K562 (cell line): ENCODE data around the gene PPM1N. TPM values are rescaled to one million over a fixed set of nuclear protein-coding genes. Genes with fewer than 3 reads are reported as not detected.

Experiments
- BRF1 ChIP-seq: IDR thresholded peaks from 3 replicates; pipeline ENCODE4 v1.6.1; 2011; ENCODE audit warnings: borderline replicate concordance, mild to moderate bottlenecking; ENCODE audit not compliant: insufficient read length; ENCODE audit errors: extremely low read depth
- CBX1 ChIP-seq: sonication (generic); IDR thresholded peaks from 2 replicates; pipeline ENCODE4 v1.6.1; 2016; ENCODE audit warnings: antibody characterized with exemption, low read depth, mild to moderate bottlenecking
- CEBPG ChIP-seq, 3 experiments: fragments of 200-800 bp in 1 of 3; sonication (Bioruptor generic) in 1 of 3; sonication (generic) in 1 of 3; formaldehyde crosslinking in 1 of 3; IDR thresholded peaks in 2 of 3; conservative IDR thresholded peaks in 1 of 3; 2 replicates each; pipeline versions ENCODE4 v1.6.1 to v1.8.0; 2016 to 2022; ENCODE audit warnings: missing compliant biosample characterization in 2 of 3, missing genetic modification characterization in 2 of 3, mild to moderate bottlenecking in 1 of 3, missing genetic modification reagents in 1 of 3
- ETV1 ChIP-seq: fragments of 450-650 bp; conservative IDR thresholded peaks from 2 replicates; pipeline ENCODE4 v1.6.1; 2016; ENCODE audit warnings: missing genetic modification characterization, control low read depth, low read depth, missing compliant biosample characterization
- GATAD2A ChIP-seq: fragments of 450-650 bp; IDR thresholded peaks from 2 replicates; pipeline ENCODE4 v1.6.1; 2017
- HCFC1 ChIP-seq: IDR thresholded peaks from 2 replicates; pipeline ENCODE4 v1.6.1; 2012; ENCODE audit warnings: low read depth, low read length, improper control_type of control experiment
- JUN ChIP-seq, 2 experiments: sonication (generic) in 1 of 2; formaldehyde crosslinking in 1 of 2; IDR thresholded peaks; 2 replicates each; pipeline versions ENCODE4 v1.6.1 to v1.8.0; 2012 to 2022; ENCODE audit warnings: borderline replicate concordance in 2 of 2, mild to moderate bottlenecking in 2 of 2, improper control_type of control experiment in 1 of 2, low read depth in 1 of 2, low read length in 1 of 2, missing genetic modification reagents in 1 of 2
- KDM2B ChIP-seq: fragments of 250-450 bp; sonication (Bioruptor Pico); IDR thresholded peaks from 2 replicates; pipeline ENCODE4 v1.8.0; 2021; ENCODE audit warnings: mild to moderate bottlenecking, moderate library complexity
- MTF1 ChIP-seq: fragments of 250-450 bp; sonication (Bioruptor Pico); IDR thresholded peaks from 2 replicates; pipeline ENCODE4 v1.9.0; 2021; ENCODE audit warnings: moderate library complexity, mild to moderate bottlenecking, inconsistent platforms, borderline replicate concordance
- POLR2G ChIP-seq: fragments of 200-400 bp; formaldehyde crosslinking; IDR thresholded peaks from 2 replicates; pipeline ENCODE4 v1.6.1; 2017; ENCODE audit warnings: low read depth, mild to moderate bottlenecking, antibody characterized with exemption, low read length, moderate library complexity
- RBFOX2 ChIP-seq: fragments of 200-400 bp; formaldehyde crosslinking; IDR thresholded peaks from 2 replicates; pipeline ENCODE4 v1.6.1; 2017; ENCODE audit warnings: low read depth, mild to moderate bottlenecking, low read length, moderate library complexity
- RBM15 ChIP-seq: fragments of 200-400 bp; formaldehyde crosslinking; IDR thresholded peaks from 2 replicates; pipeline ENCODE4 v1.6.1; 2018; ENCODE audit warnings: mild to moderate bottlenecking, low read length, moderate library complexity; ENCODE audit not compliant: insufficient read depth
- TARDBP ChIP-seq: fragments of 450-650 bp; IDR thresholded peaks from 2 replicates; pipeline ENCODE4 v1.6.1; 2016
- TBP ChIP-seq: optimal IDR thresholded peaks from 2 replicates; pipeline ENCODE3; 2011; ENCODE audit warnings: low read depth, low read length, improper control_type of control experiment
- TRIM28 ChIP-seq: fragments of 450-650 bp; IDR thresholded peaks from 2 replicates; pipeline ENCODE4 v1.6.1; 2017
- ZNF143 ChIP-seq: sonication (generic); formaldehyde crosslinking; IDR thresholded peaks from 2 replicates; pipeline ENCODE4 v1.9.0; 2022; ENCODE audit warnings: mild to moderate bottlenecking, missing genetic modification reagents
- ZNF263 ChIP-seq: sonication (generic); formaldehyde crosslinking; IDR thresholded peaks from 2 replicates; pipeline ENCODE4 v1.8.0; 2022; ENCODE audit warnings: mild to moderate bottlenecking, missing genetic modification reagents, borderline replicate concordance
- ZNF384 ChIP-seq: IDR thresholded peaks from 2 replicates; pipeline ENCODE4 v1.6.1; 2012; ENCODE audit warnings: low read depth, low read length, improper control_type of control experiment
- ZNF436 ChIP-seq: fragments of 250-450, 450-650 bp; sonication (Bioruptor Pico); formaldehyde crosslinking; IDR thresholded peaks from 2 replicates; pipeline ENCODE4 v1.7.0; 2020; ENCODE audit warnings: mild to moderate bottlenecking
- polyA plus RNA-seq, 8 experiments: library from polyadenylated mRNA; depleted of rRNA in 4 of 8; stranded (reverse) in 5 of 8; unstranded in 3 of 8; fragments of >200 nt; fragmentation: Nextera tagmentation in 2 of 8; fragmentation: Illumina TruSeq in 1 of 8; extraction: Ambion mirVana in 2 of 8; extraction: Trizol in 1 of 8; gene quantifications; 2 replicates each; pipeline versions ENCODE4 v1.2.1 to v1.2.3, GENCODE V29; 2011 to 2014; ENCODE audit warnings: inconsistent platforms in 1 of 8, missing spikeins in 1 of 8
- total RNA-seq, 7 experiments: library from RNA; depleted of rRNA in 6 of 7; stranded (reverse); fragments of >200 nt in 6 of 7; fragmentation: Illumina TruSeq in 2 of 7; extraction: Trizol in 2 of 7; gene quantifications; 2 replicates each; pipeline versions ENCODE4 v1.2.1 to v1.2.3, GENCODE V29; 2011 to 2021; ENCODE audit warnings: low replicate concordance in 1 of 7
- TF ChIP-seq, protein P1 (sequence below): fragments of 450-650 bp; formaldehyde crosslinking; IDR thresholded peaks from 2 replicates; pipeline ENCODE4 v1.4.0; 2020; ENCODE audit warnings: mild to moderate bottlenecking, moderate library complexity
- TF ChIP-seq, protein P2 (sequence below): fragments of 450-650 bp; IDR thresholded peaks from 2 replicates; pipeline ENCODE4 v1.7.1; 2018; ENCODE audit warnings: mild to moderate bottlenecking, low read depth; ENCODE audit not compliant: partially characterized antibody
- TF ChIP-seq, protein P3 (sequence below): fragments of 450-650 bp; IDR thresholded peaks from 2 replicates; pipeline ENCODE4 v1.6.1; 2016; ENCODE audit warnings: low read depth, mild to moderate bottlenecking, moderate library complexity

Gene PPM1N
- total and polyA plus RNA-seq, 9 of the 15 experiments (the other 6 are each of a cell fraction or from before 2014, with no cell fraction given) = 4.5 to 15.6 (median 8.7) TPM

DNA sequence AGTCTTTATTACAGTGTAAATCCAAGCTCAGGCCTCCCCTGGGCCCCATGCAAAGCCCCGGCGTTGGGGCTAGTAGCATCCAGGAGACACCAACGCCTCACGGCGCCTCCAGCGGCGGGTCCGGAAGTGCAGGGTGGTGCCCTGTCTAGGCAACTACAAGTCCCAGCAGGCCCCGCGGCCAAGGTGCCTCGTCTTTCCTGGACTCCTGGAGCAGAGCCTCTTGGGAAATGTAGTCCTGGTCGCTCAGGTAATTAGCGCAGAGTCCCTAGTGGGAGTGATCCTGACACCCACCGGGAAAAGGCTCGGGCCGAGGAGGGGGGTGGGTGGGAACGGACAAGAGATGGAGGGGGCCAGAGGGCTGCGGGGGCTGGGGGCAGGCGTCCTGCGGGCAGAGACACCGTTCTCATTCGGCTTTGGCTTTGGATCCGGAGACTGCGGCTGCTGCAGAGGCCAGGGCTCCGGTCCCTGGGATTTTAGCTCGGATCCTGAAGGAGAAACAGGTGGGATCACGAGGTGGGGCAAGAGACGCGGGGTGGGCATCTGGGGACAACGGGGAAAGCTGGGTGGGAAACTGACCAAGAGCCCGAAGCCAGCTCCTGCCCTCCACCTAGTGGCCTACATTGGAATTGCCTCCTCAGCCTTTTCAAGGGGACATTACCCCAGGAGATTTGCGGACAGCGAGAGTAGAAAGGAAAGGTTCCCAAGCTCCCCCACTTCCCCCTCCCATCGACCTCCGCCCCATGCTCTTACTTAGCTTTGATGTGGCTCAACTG lies 12.8 kb upstream of the PPM1N start (continued):
- TF ChIP-seq CBX1 = peak; percentile 76; the same call in 1 of the 2 replicates
- TF ChIP-seq, protein P1, sequence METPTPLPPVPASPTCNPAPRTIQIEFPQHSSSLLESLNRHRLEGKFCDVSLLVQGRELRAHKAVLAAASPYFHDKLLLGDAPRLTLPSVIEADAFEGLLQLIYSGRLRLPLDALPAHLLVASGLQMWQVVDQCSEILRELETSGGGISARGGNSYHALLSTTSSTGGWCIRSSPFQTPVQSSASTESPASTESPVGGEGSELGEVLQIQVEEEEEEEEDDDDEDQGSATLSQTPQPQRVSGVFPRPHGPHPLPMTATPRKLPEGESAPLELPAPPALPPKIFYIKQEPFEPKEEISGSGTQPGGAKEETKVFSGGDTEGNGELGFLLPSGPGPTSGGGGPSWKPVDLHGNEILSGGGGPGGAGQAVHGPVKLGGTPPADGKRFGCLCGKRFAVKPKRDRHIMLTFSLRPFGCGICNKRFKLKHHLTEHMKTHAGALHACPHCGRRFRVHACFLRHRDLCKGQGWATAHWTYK (CRISPR knock-in tag) = no peak
- TF ChIP-seq JUN (IDR thresholded peaks at IDR 0.05; ENCODE audit: borderline replicate concordance, low read depth, low read length) = peak; percentile 36; the same call in 1 of the 2 replicates
- no peak for TF ChIP-seq JUN (CRISPR knock-in tag; IDR thresholded peaks at IDR 0.05; ENCODE audit: borderline replicate concordance)
- TF ChIP-seq, protein P2, sequence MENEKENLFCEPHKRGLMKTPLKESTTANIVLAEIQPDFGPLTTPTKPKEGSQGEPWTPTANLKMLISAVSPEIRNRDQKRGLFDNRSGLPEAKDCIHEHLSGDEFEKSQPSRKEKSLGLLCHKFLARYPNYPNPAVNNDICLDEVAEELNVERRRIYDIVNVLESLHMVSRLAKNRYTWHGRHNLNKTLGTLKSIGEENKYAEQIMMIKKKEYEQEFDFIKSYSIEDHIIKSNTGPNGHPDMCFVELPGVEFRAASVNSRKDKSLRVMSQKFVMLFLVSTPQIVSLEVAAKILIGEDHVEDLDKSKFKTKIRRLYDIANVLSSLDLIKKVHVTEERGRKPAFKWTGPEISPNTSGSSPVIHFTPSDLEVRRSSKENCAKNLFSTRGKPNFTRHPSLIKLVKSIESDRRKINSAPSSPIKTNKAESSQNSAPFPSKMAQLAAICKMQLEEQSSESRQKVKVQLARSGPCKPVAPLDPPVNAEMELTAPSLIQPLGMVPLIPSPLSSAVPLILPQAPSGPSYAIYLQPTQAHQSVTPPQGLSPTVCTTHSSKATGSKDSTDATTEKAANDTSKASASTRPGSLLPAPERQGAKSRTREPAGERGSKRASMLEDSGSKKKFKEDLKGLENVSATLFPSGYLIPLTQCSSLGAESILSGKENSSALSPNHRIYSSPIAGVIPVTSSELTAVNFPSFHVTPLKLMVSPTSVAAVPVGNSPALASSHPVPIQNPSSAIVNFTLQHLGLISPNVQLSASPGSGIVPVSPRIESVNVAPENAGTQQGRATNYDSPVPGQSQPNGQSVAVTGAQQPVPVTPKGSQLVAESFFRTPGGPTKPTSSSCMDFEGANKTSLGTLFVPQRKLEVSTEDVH = no peak
- no peak for TF ChIP-seq RBM15
- TF ChIP-seq ZNF384 = no peak
- TF ChIP-seq MTF1 (CRISPR knock-in tag) = no peak
- TF ChIP-seq KDM2B (CRISPR knock-in tag) = no peak
- TF ChIP-seq ZNF263 (CRISPR knock-in tag) = no peak
- no peak; the same call in 1 of the 2 replicates for TF ChIP-seq ETV1 (tag)
- TF ChIP-seq RBFOX2 = no peak; the same call in none of the 2 replicates
- peak; percentile 99 for TF ChIP-seq HCFC1
- TF ChIP-seq BRF1 = no peak
- peak; percentile 35 for TF ChIP-seq TBP
- no peak for TF ChIP-seq GATAD2A
- TF ChIP-seq TARDBP = no peak
- no peak for TF ChIP-seq ZNF436 (CRISPR knock-in tag)
- TF ChIP-seq CEBPG (CRISPR knock-in tag; IDR thresholded peaks at IDR 0.05) = no peak
- no peak for TF ChIP-seq CEBPG (tag; conservative IDR thresholded peaks at IDR 0.05 in 1 of 2, IDR thresholded peaks at IDR 0.05 in 1 of 2)
- TF ChIP-seq TRIM28 = peak; percentile 47; the same call in 1 of the 2 replicates
- peak; percentile 37; the same call in 1 of the 2 replicates for TF ChIP-seq POLR2G
- peak; percentile 99 for TF ChIP-seq ZNF143
- TF ChIP-seq, protein P3, sequence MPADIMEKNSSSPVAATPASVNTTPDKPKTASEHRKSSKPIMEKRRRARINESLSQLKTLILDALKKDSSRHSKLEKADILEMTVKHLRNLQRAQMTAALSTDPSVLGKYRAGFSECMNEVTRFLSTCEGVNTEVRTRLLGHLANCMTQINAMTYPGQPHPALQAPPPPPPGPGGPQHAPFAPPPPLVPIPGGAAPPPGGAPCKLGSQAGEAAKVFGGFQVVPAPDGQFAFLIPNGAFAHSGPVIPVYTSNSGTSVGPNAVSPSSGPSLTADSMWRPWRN = no peak
